ENCODE measurements around the gene ZNF518B.

ZNF518B gene

DNA sequence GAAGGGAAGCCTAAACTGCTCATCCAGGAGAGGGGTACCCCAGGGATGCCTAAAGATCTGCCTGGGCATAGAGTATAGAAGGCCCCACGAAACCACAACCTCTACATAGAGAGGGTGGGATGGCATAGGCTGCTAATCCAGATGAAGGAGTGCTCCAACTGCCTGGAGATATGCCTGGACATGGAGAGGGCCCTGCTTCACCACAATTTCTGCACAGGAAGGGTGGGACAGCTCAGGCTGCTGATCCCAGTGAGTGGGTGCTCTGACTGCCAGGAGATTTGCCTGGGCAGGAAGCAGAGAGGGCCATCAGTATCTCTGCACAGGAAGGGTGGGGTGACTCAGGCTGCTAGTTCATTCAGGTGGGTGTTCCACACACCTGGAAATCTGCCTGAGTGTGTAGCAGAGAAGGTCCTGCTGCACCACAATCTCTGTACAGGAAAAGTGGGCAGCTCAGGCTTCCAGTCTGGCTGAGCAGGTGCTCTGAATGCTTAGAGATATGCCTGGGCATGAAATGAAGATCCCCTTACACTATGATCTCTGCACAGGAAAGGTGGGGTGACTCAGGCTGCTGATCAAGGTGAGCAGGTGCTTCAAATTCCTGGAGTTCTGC lies 61.1 kb downstream of the ZNF518B start:
- no peak for DNase-seq (ENCODE audit: low read depth, low spot score)
- H3K4me3 ChIP-seq (ENCODE audit: low read depth, low read length), result no peak overlapping the region
- no peak for TF ChIP-seq CTCF (IDR thresholded peaks at IDR 0.05; ENCODE audit: low read depth, low read length)
- in situ Hi-C loops (cut with HindIII; ENCODE audit: low sequenced_read_pairs), result no loop called here
